ENCODE data around the gene RAPSN.

RAPSN gene

DNA sequence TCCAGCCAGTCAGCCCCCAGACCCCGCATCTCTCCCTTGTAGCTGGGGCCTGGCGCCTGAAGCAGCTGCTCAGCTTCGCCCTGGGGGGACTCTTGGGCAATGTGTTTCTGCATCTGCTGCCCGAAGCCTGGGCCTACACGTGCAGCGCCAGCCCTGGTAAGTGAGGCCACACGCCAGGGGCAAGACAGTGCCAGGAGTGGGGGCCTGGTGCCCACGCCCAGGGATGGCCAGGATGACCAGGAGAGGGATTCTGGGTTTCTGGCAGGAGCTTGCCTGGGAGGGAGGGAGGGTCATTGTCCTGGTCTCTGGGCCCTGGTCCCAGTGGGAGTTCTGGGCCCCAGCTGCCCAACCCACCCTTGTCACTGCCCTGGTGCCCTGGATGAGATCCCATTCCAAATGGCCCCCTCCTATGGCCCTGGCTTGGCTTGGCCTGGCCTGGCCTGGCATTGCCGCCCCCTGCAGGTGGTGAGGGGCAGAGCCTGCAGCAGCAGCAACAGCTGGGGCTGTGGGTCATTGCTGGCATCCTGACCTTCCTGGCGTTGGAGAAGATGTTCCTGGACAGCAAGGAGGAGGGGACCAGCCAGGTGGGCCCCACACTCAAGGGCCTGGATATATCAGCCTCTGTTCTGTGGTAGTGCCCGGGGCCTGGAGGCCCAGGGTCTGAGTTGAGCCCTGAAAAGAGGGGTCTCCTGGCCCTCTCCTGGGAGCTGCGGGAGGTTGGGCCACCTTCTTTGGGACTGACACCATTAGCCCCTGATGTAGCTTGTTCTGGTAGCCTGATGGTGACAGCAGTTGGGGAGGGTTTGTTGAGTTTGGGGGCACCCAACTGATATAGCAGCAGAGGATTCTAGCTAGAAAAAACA, 36.8 kb downstream of the RAPSN start:
- Histone ChIP-seq H3K27ac (ENCODE audit: low read length) (no peak overlapping the region), H3K9ac (ENCODE audit: low read depth, low read length) (no peak overlapping the region), H3K36me3 (ENCODE audit: insufficient read depth, low read depth, low read length) (peaks cover 7% of the 10 kb centered on the region), H3K4me3 (ENCODE audit: low read length) (no peak overlapping the region), H3K9me3 (ENCODE audit: insufficient read depth, low read depth, low read length) (no peaks in the 10 kb centered on the region), H3K27me3 (ENCODE audit: insufficient read depth, low read length) (no peaks in the 10 kb centered on the region), H3K4me1 (ENCODE audit: insufficient read depth, low read length) (peaks cover 11% of the 10 kb centered on the region; the same call in 1 of the 2 replicates)

DNA sequence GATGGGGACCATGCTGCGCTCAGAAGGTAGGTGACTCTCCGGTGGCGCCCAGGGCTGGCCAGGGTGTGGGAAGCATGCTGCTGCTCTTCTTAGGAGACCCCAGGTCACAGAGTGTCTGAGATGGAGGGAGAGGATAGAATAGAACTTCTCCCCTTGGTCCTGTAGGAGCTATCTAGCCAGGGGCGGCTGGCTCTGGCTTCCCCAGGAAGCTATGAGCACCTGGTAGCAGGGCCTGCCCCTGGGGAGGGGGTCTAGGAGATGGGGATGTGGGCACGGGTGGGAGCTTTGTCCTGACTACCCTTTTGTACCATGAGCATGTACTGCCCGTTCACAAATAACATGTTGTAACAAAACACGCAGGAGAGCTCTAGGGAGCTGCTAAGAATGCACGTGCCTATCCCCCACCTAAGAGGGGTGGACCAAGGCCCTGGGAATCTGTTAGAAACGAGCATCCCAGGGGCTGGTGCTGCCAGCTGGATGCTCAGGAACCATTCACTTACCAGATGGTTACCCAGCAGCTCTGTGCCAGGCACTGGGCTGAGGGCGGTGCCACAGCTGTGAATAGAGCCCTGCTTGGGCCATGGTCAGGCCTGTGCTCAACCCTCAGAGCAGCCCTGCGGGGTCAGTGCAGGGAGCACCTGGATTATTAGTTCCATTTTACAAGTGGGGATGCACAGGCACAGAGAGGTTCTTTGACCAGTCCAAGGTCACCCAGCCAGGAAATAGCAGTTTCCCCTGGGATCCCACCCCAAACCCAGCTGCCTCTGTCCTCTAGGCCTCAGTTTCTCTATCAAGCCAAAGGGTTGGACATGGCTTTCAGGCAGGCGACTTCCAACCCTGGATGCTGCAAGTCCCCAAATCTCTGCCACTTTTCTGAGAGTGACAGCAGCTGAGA, 38.3 kb downstream of the RAPSN start:
- Histone ChIP-seq H3K9ac (ENCODE audit: low read depth, low read length) (no peak overlapping the region), H3K36me3 (ENCODE audit: insufficient read depth, low read depth, low read length) (peaks cover 7% of the 10 kb centered on the region), H3K27me3 (ENCODE audit: insufficient read depth, low read length) (no peaks in the 10 kb centered on the region), H3K4me3 (ENCODE audit: low read length) (no peak overlapping the region), H3K27ac (ENCODE audit: low read length) (no peak overlapping the region), H3K9me3 (ENCODE audit: insufficient read depth, low read depth, low read length) (no peaks in the 10 kb centered on the region), H3K4me1 (ENCODE audit: insufficient read depth, low read length) (peaks cover 16% of the 10 kb centered on the region; the same call in 1 of the 2 replicates)

GRCh38 chr11:47409440-47410369, 39.2 kb downstream of the RAPSN start:
- H3K4me3 ChIP-seq (ENCODE audit: low read length): peak overlapping the region; percentile 96; the same call in 1 of the 2 replicates
- no peak overlapping the region for H3K27ac ChIP-seq (ENCODE audit: low read length)

GRCh38 chr11:47408598-47409439, 40.1 kb downstream of the RAPSN start:
- peak overlapping the region; percentile 88; the same call in 1 of the 2 replicates for H3K9ac ChIP-seq (ENCODE audit: low read depth, low read length)
- peaks cover 16% of the 10 kb centered on the region; the same call in 1 of the 2 replicates for H3K4me1 ChIP-seq (ENCODE audit: insufficient read depth, low read length)
- H3K27ac ChIP-seq (ENCODE audit: low read length): no peak overlapping the region
- no peaks in the 10 kb centered on the region for H3K27me3 ChIP-seq (ENCODE audit: insufficient read depth, low read length)
- peak overlapping the region; percentile 96 for H3K4me3 ChIP-seq (ENCODE audit: low read length)
- peaks cover 2% of the 10 kb centered on the region for H3K36me3 ChIP-seq (ENCODE audit: insufficient read depth, low read depth, low read length)
- H3K9me3 ChIP-seq (ENCODE audit: insufficient read depth, low read depth, low read length): no peaks in the 10 kb centered on the region

More at GRCh38 chr11:47409440-47410369, 39.2 kb downstream of the RAPSN start:
- Histone ChIP-seq H3K9ac (ENCODE audit: low read depth, low read length) (peak overlapping the region; percentile 88; the same call in 1 of the 2 replicates), H3K9me3 (ENCODE audit: insufficient read depth, low read depth, low read length) (no peaks in the 10 kb centered on the region), H3K36me3 (ENCODE audit: insufficient read depth, low read depth, low read length) (peaks cover 7% of the 10 kb centered on the region), H3K27me3 (ENCODE audit: insufficient read depth, low read length) (no peaks in the 10 kb centered on the region), H3K4me1 (ENCODE audit: insufficient read depth, low read length) (peaks cover 16% of the 10 kb centered on the region; the same call in 1 of the 2 replicates)

GRCh38 chr11:47407746-47408590, 41.0 kb downstream of the RAPSN start, which contains the start of gene SLC39A13:
Gene SLC39A13, plus strand, starts transcription at chr11:47408590. Its CDS starts 1,505 bp downstream, at chr11:47410095.
- no peaks in the 10 kb centered on the region for H3K36me3 ChIP-seq (ENCODE audit: insufficient read depth, low read depth, low read length)
- H3K9me3 ChIP-seq (ENCODE audit: insufficient read depth, low read depth, low read length): no peaks in the 10 kb centered on the region
- H3K9ac ChIP-seq (ENCODE audit: low read depth, low read length): peak within 1 kb of the TSS; percentile 89
- H3K4me3 ChIP-seq (ENCODE audit: low read length): peak within 1 kb of the TSS; percentile 96
- no peaks in the 10 kb centered on the region for H3K27me3 ChIP-seq (ENCODE audit: insufficient read depth, low read length)
- peaks cover 16% of the 10 kb centered on the region; the same call in 1 of the 2 replicates for H3K4me1 ChIP-seq (ENCODE audit: insufficient read depth, low read length)
- H3K27ac ChIP-seq (ENCODE audit: low read length): peak within 1 kb of the TSS; percentile 53

DNA sequence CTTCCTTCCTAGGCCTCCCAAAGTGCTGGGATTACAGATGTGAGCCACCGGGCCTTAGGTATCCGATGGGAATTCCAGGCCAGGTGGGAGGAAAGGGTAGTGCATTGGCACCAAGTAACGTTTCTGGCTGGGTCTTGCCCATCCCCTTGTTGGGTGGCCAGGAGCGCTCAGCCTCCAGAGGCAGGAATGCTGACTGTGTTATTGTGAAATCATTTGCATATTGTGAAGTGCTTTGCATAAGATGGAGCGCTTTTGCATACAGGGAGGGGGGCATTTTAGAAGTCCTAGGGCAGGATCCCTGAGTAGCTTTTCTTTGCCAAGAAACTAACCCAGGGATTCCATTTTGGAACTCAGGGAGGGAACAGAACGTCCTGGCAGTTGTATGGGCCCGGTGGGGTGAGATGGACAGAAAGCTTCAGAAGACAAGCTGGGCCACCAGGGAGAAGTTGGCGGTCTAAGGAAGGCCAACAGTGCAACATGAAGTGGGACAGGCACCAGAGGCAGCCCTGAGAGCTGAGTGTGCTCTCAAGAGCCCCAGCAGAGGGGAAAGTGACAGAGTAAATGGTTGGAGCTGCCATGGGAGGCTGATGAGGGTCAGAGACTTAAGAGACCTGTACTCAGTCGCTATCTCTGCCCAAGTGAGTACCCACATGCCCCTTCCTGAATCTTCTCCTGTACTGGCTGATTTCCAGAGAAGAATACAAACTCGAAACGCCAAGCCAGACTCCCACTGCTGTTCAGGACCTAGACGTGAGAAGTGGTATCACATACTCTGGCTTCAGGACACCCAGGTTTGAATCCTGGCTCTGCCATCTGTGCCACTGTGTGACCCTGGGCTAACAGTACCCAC, 41.8 kb downstream of the RAPSN start:
- Histone ChIP-seq H3K9me3 (ENCODE audit: insufficient read depth, low read depth, low read length) (no peaks in the 10 kb centered on the region), H3K9ac (ENCODE audit: low read depth, low read length) (peak overlapping the region; percentile 89), H3K36me3 (ENCODE audit: insufficient read depth, low read depth, low read length) (no peaks in the 10 kb centered on the region), H3K4me3 (ENCODE audit: low read length) (peak overlapping the region; percentile 82), H3K4me1 (ENCODE audit: insufficient read depth, low read length) (peaks cover 16% of the 10 kb centered on the region; the same call in 1 of the 2 replicates), H3K27ac (ENCODE audit: low read length) (peak overlapping the region; percentile 53), H3K27me3 (ENCODE audit: insufficient read depth, low read length) (no peaks in the 10 kb centered on the region)

- Histone ChIP-seq H3K27ac (ENCODE audit: low read length) (no peak overlapping the region), H3K4me3 (ENCODE audit: low read length) (no peak overlapping the region), H3K4me1 (ENCODE audit: insufficient read depth, low read length) (peaks cover 20% of the 10 kb centered on the region; the same call in 1 of the 2 replicates), H3K27me3 (ENCODE audit: insufficient read depth, low read length) (no peaks in the 10 kb centered on the region), H3K36me3 (ENCODE audit: insufficient read depth, low read depth, low read length) (no peaks in the 10 kb centered on the region), H3K9ac (ENCODE audit: low read depth, low read length) (no peak overlapping the region), H3K9me3 (ENCODE audit: insufficient read depth, low read depth, low read length) (no peaks in the 10 kb centered on the region)
Observed at GRCh38 chr11:47403571-47403970, 45.4 kb downstream of the RAPSN start.

- Histone ChIP-seq H3K4me1 (ENCODE audit: insufficient read depth, low read length) (peaks cover 25% of the 10 kb centered on the region; the same call in 1 of the 2 replicates), H3K9ac (ENCODE audit: low read depth, low read length) (no peak overlapping the region), H3K36me3 (ENCODE audit: insufficient read depth, low read depth, low read length) (no peaks in the 10 kb centered on the region), H3K27me3 (ENCODE audit: insufficient read depth, low read length) (no peaks in the 10 kb centered on the region), H3K9me3 (ENCODE audit: insufficient read depth, low read depth, low read length) (no peaks in the 10 kb centered on the region), H3K4me3 (ENCODE audit: low read length) (no peak overlapping the region), H3K27ac (ENCODE audit: low read length) (no peak overlapping the region)
Observed at GRCh38 chr11:47403135-47403534, 45.8 kb downstream of the RAPSN start.

GRCh38 chr11:47400768-47401279, 48.1 kb downstream of the RAPSN start:
- Histone ChIP-seq H3K4me1 (ENCODE audit: insufficient read depth, low read length) (peaks cover 17% of the 10 kb centered on the region; the same call in 1 of the 2 replicates), H3K36me3 (ENCODE audit: insufficient read depth, low read depth, low read length) (no peaks in the 10 kb centered on the region), H3K27ac (ENCODE audit: low read length) (peak overlapping the region; percentile 82), H3K9ac (ENCODE audit: low read depth, low read length) (peak overlapping the region; percentile 78), H3K9me3 (ENCODE audit: insufficient read depth, low read depth, low read length) (no peaks in the 10 kb centered on the region), H3K27me3 (ENCODE audit: insufficient read depth, low read length) (no peaks in the 10 kb centered on the region), H3K4me3 (ENCODE audit: low read length) (peak overlapping the region; percentile 69)

Measured in iPS-20b (cell line).